Esophagus muscularis mucosa (tissue), 4 donors: ENCODE measurements around the gene PTBP2. TPM values are rescaled to one million over a fixed set of nuclear protein-coding genes. Genes with fewer than 3 reads are reported as not detected.

Experiments used
- DNase-seq: peaks from one replicate; pipeline ENCODE4 v3.0.0-alpha.2; 2017; ENCODE audit errors: extremely low spot score
- H3K27ac ChIP-seq, 4 donors: fragments of 200-600 bp; sonication (generic); replicated peaks in 1 of 4; 1 replicate in 3 of 4; 2 replicates in 1 of 4; pipeline ENCODE4 v1.5.1; 2016 to 2019; ENCODE audit warnings: mild to moderate bottlenecking in 1 of 4
- H3K27me3 ChIP-seq, 4 donors: fragments of 200-600 bp; sonication (generic); one replicate each; pipeline versions ENCODE4 v1.5.1 to v1.6.0; 2016 to 2019
- H3K36me3 ChIP-seq, 4 donors: fragments of 200-600 bp; sonication (generic); one replicate each; pipeline ENCODE4 v1.5.1; 2016 to 2019
- H3K4me1 ChIP-seq, 4 donors: fragments of 200-600 bp; sonication (generic); one replicate each; pipeline ENCODE4 v1.5.1; 2016 to 2019
- H3K4me3 ChIP-seq, 4 donors: fragments of 200-600 bp; sonication (generic); 1 replicate in 2 of 4; 2 replicates in 2 of 4; pipeline ENCODE4 v1.5.1; 2016 to 2019; ENCODE audit warnings: mild to moderate bottlenecking in 4 of 4, moderate library complexity in 1 of 4
- H3K9me3 ChIP-seq, 4 donors: fragments of 200-600 bp; sonication (generic); 1 replicate in 3 of 4; 2 replicates in 1 of 4; pipeline ENCODE4 v1.5.1; 2016 to 2019
- EP300 ChIP-seq: sonication (generic); formaldehyde crosslinking; IDR thresholded peaks from one replicate; pipeline ENCODE4 v1.6.1; 2017; ENCODE audit warnings: antibody characterized with exemption
- POLR2A ChIP-seq: fragments of 450-650 bp; IDR thresholded peaks from one replicate; pipeline ENCODE4 v1.6.1; 2017; ENCODE audit warnings: antibody characterized with exemption, moderate library complexity, mild to moderate bottlenecking, low read depth
- POLR2AphosphoS5 ChIP-seq, 2 donors: sonication (generic); formaldehyde crosslinking; IDR thresholded peaks; one replicate each; pipeline ENCODE4 v1.6.1; 2017; ENCODE audit warnings: antibody characterized with exemption in 2 of 2
- WGBS: methylation state at CpG from one replicate; pipeline ENCODE4 v1.1.5; 2018; 5-methylcytosine and 5-hydroxymethylcytosine counted together
- intact Hi-C: fragments of 100-400 bp; cut with DNase I; formaldehyde crosslinking; loops from one replicate; pipeline ENCODE4 v1.15.1; 2023
- total RNA-seq, 4 donors: library from RNA; depleted of rRNA; stranded (reverse); fragments of >200 nt; gene quantifications; one replicate each; pipeline versions ENCODE4 v1.1.0 to v1.2.1, GENCODE V29; 2016
- TF ChIP-seq, protein P1 (sequence below), 3 experiments: fragments of 200-600 bp in 2 of 3; fragments of 450-650 bp in 1 of 3; sonication (generic) in 2 of 3; IDR thresholded peaks; one replicate each; pipeline ENCODE4 v1.5.1; 2017 to 2019; ENCODE audit warnings: antibody characterized with exemption in 3 of 3, mild to moderate bottlenecking in 2 of 3, moderate library complexity in 1 of 3

The PTBP2 gene
- total RNA-seq, 4 donors from 2014 or later, result 66.9 to 111 (median 82.8) TPM

DNA sequence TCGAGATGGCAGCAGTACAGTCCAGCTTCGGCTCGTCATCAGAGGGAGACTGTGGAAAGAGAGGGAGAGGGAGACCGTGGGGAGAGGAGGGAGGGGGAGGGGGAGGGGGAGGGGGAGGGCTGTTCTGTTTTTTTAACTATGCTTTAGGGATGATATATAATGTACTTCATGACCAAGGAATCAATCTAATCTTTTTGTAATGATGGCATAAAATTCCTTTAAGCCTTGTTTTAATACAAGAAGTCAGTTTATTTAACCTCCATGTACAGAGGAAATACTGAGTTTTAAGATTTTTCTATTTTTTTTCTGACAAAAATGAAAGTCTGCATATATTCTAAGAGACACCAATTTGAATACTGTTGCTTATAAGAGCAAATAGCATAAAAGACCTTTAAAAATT, 41.9 kb downstream of the PTBP2 start:
- Histone ChIP-seq H3K36me3 (no peaks in the 10 kb centered on the region), H3K27ac (no peak overlapping the region), H3K27me3 (no peaks in the 10 kb centered on the region), H3K9me3 (no peaks in the 10 kb centered on the region), H3K4me1 (peaks cover 0 to 17% (median 12%) of the 10 kb centered on the region in 4 donors), H3K4me3 (no peak overlapping the region)
- DNase-seq, result no peak
- intact Hi-C loops, result no loop called here
- 83% methylated on average over 4 of the region's 4 CpGs for WGBS
- TF ChIP-seq POLR2AphosphoS5 (IDR thresholded peaks at IDR 0.05) (no peak), EP300 (no peak), POLR2A (no peak)
- TF ChIP-seq, protein P1, sequence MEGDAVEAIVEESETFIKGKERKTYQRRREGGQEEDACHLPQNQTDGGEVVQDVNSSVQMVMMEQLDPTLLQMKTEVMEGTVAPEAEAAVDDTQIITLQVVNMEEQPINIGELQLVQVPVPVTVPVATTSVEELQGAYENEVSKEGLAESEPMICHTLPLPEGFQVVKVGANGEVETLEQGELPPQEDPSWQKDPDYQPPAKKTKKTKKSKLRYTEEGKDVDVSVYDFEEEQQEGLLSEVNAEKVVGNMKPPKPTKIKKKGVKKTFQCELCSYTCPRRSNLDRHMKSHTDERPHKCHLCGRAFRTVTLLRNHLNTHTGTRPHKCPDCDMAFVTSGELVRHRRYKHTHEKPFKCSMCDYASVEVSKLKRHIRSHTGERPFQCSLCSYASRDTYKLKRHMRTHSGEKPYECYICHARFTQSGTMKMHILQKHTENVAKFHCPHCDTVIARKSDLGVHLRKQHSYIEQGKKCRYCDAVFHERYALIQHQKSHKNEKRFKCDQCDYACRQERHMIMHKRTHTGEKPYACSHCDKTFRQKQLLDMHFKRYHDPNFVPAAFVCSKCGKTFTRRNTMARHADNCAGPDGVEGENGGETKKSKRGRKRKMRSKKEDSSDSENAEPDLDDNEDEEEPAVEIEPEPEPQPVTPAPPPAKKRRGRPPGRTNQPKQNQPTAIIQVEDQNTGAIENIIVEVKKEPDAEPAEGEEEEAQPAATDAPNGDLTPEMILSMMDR (IDR thresholded peaks at IDR 0.05), result no peak

DNA sequence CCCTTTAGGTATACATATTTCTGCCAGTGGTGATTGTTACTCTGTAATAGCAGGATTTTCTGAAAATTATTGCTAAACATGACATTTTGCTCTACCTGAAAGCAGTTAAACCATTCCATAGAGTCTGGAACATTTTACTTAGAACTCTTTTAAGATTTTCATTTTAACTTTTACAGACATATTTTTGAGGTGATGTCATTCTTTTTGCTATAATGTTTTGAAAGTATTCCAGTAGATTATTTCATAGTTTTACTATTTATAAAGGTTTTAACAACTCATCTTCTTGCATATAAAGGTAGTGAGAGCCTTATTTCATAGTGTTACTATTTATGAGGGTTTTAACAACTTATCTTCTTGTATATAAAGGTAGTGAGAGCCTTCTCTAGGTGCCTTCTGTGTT, 42.9 kb downstream of the PTBP2 start:
- no peaks in the 10 kb centered on the region for H3K36me3 ChIP-seq
- no peak for DNase-seq
- intact Hi-C loops, result no loop called here
- no peak overlapping the region for H3K27ac ChIP-seq
- H3K4me1 ChIP-seq, result peaks cover 0 to 17% (median 12%) of the 10 kb centered on the region in 4 donors
- no peaks in the 10 kb centered on the region for H3K27me3 ChIP-seq
- H3K4me3 ChIP-seq, result no peak overlapping the region
- H3K9me3 ChIP-seq, result no peaks in the 10 kb centered on the region
- TF ChIP-seq POLR2AphosphoS5 (IDR thresholded peaks at IDR 0.05), result no peak
- TF ChIP-seq POLR2A, result no peak
- no peak for TF ChIP-seq EP300
- TF ChIP-seq, protein P1 (IDR thresholded peaks at IDR 0.05), result no peak

DNA sequence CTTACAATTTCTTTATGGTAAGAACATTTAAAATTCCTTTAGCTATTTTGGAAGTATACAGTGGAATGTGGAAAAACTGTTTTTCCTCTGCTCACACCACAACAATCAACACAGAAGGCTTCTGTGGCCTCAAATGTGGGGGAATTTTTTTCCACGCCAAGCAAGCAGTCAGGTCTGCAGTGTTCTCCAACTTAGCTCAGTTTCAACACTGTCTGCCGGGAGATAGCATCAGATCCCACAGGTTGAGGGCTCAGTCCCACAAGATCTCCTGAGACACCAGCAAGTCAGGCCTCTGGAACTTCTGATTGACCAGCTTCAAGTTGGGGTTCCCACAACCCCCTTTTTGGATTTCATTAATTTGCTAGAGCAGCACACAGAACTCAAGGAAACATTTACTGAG, 50.3 kb downstream of the PTBP2 start:
- peaks cover 0 to 28% (median 15%) of the 10 kb centered on the region in 4 donors for H3K36me3 ChIP-seq
- no peak for TF ChIP-seq EP300
- TF ChIP-seq POLR2A, result no peak
- no peak for TF ChIP-seq POLR2AphosphoS5 (IDR thresholded peaks at IDR 0.05)
- TF ChIP-seq, protein P1 (IDR thresholded peaks at IDR 0.05), result no peak
- intact Hi-C loops, result no loop called here
- no peak for DNase-seq
- no peak overlapping the region for H3K27ac ChIP-seq
- no peaks in the 10 kb centered on the region for H3K27me3 ChIP-seq
- peaks cover 0 to 17% (median 15%) of the 10 kb centered on the region in 4 donors for H3K4me1 ChIP-seq
- WGBS, result 90% methylated on average over 2 of the region's 2 CpGs
- no peak overlapping the region for H3K4me3 ChIP-seq
- no peaks in the 10 kb centered on the region for H3K9me3 ChIP-seq

DNA sequence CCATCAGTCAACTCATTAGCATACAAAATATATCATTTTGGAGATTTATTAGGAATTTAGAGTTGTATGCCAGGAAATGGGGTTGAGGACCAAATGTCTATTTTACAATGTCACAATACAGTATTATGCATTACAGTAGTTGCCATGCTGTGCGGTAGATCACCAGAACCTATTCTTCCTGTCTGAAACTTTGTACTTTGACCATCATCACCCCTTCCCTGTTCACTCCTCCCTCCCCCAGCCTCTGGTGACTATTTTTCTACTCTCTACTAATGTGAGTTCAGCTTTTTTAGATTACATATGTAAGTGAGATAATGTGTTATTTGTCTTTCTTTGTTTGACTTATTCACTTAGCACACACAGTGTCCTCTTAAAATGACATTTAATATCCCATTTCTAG, 50.8 kb downstream of the PTBP2 start:
- TF ChIP-seq EP300 (no peak), POLR2AphosphoS5 (IDR thresholded peaks at IDR 0.05) (no peak), POLR2A (no peak)
- TF ChIP-seq, protein P1 (IDR thresholded peaks at IDR 0.05), result no peak

DNA sequence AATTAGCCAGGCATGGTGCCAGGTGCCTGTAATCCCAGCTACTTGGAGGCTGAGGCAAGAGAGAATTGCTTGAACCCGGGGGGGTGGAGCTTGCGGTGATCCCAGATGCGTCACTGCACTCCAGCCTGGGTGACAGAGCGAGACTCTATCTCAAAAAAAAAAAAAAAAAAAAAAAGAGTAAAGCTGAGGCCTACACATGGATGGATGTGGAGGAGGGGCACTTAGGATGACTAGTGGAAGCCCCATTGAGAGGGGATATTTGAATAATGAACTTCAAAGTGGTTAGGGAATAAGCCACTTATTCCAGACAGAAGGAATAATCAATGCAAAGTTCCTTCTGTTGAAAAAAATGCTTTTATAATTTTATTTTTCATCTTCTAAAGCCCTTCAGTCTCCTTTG, 51.4 kb downstream of the PTBP2 start:
- TF ChIP-seq, protein P1 (IDR thresholded peaks at IDR 0.05), result no peak
- no peak for TF ChIP-seq POLR2AphosphoS5 (IDR thresholded peaks at IDR 0.05)
- TF ChIP-seq EP300, result no peak
- no peak for TF ChIP-seq POLR2A
- 94% methylated on average over 4 of the region's 4 CpGs for WGBS

More for the DNA sequence above, 50.8 kb downstream of the PTBP2 start:
- Histone ChIP-seq H3K4me3 (no peak overlapping the region), H3K4me1 (peaks cover 0 to 17% (median 13%) of the 10 kb centered on the region in 4 donors), H3K36me3 (peaks cover 0 to 28% (median 15%) of the 10 kb centered on the region in 4 donors), H3K27me3 (no peaks in the 10 kb centered on the region), H3K27ac (no peak overlapping the region), H3K9me3 (no peaks in the 10 kb centered on the region)
- 96% methylated on average over 1 of the region's 1 CpG for WGBS
- intact Hi-C loops, result no loop called here
- DNase-seq, result no peak

More for the DNA sequence above, 51.4 kb downstream of the PTBP2 start:
- Histone ChIP-seq H3K4me1 (peaks cover 0 to 17% (median 12%) of the 10 kb centered on the region in 4 donors), H3K27me3 (no peaks in the 10 kb centered on the region), H3K4me3 (no peak overlapping the region), H3K36me3 (peaks cover 0 to 34% (median 19%) of the 10 kb centered on the region in 4 donors), H3K27ac (no peak overlapping the region), H3K9me3 (no peaks in the 10 kb centered on the region)
- intact Hi-C loops, result no loop called here
- DNase-seq, result no peak
